ENCODE results near the gene PROSER3. TPM values are rescaled to one million over a fixed set of nuclear protein-coding genes. Genes with fewer than 3 reads are reported as not detected.

Gene PROSER3
- total RNA-seq, 1 donor from 2014 or later = 63.4 TPM

- H3K4me1 Mint-ChIP-seq = no peaks in the 10 kb centered on the region
- peak overlapping the region; percentile 3 for H3K4me3 Mint-ChIP-seq
- H3K36me3 Mint-ChIP-seq (ENCODE audit: low read depth) = peaks cover 13% of the 10 kb centered on the region
Observed at GRCh38 chr19:35734273-35734672, 23.7 kb upstream of the PROSER3 start.

GRCh38 chr19:35734889-35735288 is 23.1 kb upstream of the PROSER3 start:
- TF ChIP-seq CTCF (conservative IDR thresholded peaks at IDR 0.05) = no peak
- H3K4me3 Mint-ChIP-seq = peak overlapping the region; percentile 44
- no peaks in the 10 kb centered on the region for H3K4me1 Mint-ChIP-seq
- no peak overlapping the region for H3K27ac Mint-ChIP-seq (ENCODE audit: unreplicated experiment)
- H3K9me3 Mint-ChIP-seq = no peaks in the 10 kb centered on the region
- no peaks in the 10 kb centered on the region for H3K27me3 Mint-ChIP-seq (ENCODE audit: low read depth)
- DNase-seq (ENCODE audit: low read depth, low spot score) = no peak
- H3K36me3 Mint-ChIP-seq (ENCODE audit: low read depth) = peaks cover 13% of the 10 kb centered on the region

More at GRCh38 chr19:35734273-35734672, 23.7 kb upstream of the PROSER3 start:
- Mint-ChIP-seq H3K27ac (ENCODE audit: unreplicated experiment) (no peak overlapping the region), H3K27me3 (ENCODE audit: low read depth) (no peaks in the 10 kb centered on the region), H3K9me3 (no peaks in the 10 kb centered on the region)
- no peak for DNase-seq (ENCODE audit: low read depth, low spot score)
- TF ChIP-seq CTCF (conservative IDR thresholded peaks at IDR 0.05) = no peak

GRCh38 chr19:35736913-35737886 is 20.8 kb upstream of the PROSER3 start:
- Mint-ChIP-seq H3K4me3 (peak overlapping the region; percentile 61), H3K36me3 (ENCODE audit: low read depth) (peaks cover 9% of the 10 kb centered on the region), H3K27ac (ENCODE audit: unreplicated experiment) (no peak overlapping the region), H3K4me1 (peaks cover 11% of the 10 kb centered on the region), H3K9me3 (no peaks in the 10 kb centered on the region), H3K27me3 (ENCODE audit: low read depth) (peaks cover 4% of the 10 kb centered on the region)
- DNase-seq (ENCODE audit: low read depth, low spot score) = no peak
- TF ChIP-seq CTCF (conservative IDR thresholded peaks at IDR 0.05) = peak; percentile 34

GRCh38 chr19:35738021-35738886 is 19.7 kb upstream of the PROSER3 start:
- TF ChIP-seq CTCF (conservative IDR thresholded peaks at IDR 0.05) = no peak
- H3K27ac Mint-ChIP-seq (ENCODE audit: unreplicated experiment) = no peak overlapping the region
- peak overlapping the region; percentile 89 for H3K4me3 Mint-ChIP-seq
- peaks cover 4% of the 10 kb centered on the region for H3K27me3 Mint-ChIP-seq (ENCODE audit: low read depth)
- no peak for DNase-seq (ENCODE audit: low read depth, low spot score)
- peaks cover 15% of the 10 kb centered on the region for H3K4me1 Mint-ChIP-seq
- H3K36me3 Mint-ChIP-seq (ENCODE audit: low read depth) = peaks cover 10% of the 10 kb centered on the region
- no peaks in the 10 kb centered on the region for H3K9me3 Mint-ChIP-seq

GRCh38 chr19:35738887-35739229 is 19.1 kb upstream of the PROSER3 start:
- H3K36me3 Mint-ChIP-seq (ENCODE audit: low read depth) = peaks cover 10% of the 10 kb centered on the region

More at GRCh38 chr19:35738887-35739229, 19.1 kb upstream of the PROSER3 start:
- H3K9me3 Mint-ChIP-seq = no peaks in the 10 kb centered on the region
- DNase-seq (ENCODE audit: low read depth, low spot score) = no peak
- TF ChIP-seq CTCF (conservative IDR thresholded peaks at IDR 0.05) = no peak
- H3K4me3 Mint-ChIP-seq = peak overlapping the region; percentile 89
- peaks cover 4% of the 10 kb centered on the region for H3K27me3 Mint-ChIP-seq (ENCODE audit: low read depth)
- no peak overlapping the region for H3K27ac Mint-ChIP-seq (ENCODE audit: unreplicated experiment)
- H3K4me1 Mint-ChIP-seq = peaks cover 15% of the 10 kb centered on the region

Data from neural crest cell (in vitro differentiated cells).